Measurements from ENCODE around the gene TRANK1.

DNA sequence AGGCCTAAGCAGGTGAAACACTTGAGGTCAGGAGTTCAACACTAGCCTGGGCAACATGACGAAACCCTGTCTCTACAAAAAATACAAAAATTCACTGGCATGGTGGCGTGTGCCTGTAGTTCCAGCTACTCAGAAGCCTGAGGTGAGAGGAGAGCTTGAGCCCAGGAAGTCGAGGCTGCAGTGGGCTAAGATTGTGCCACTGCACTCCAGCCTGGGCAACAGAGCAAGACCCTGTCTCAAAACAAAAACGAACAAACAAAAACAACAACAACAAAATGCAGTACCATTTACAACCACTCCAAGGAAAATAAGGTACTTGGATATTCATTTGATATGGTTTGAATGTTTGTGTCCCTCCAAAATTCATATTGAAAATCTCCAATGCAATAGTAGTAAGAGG lies 15.6 kb upstream of the TRANK1 start:
- TF ChIP-seq CTCF (IDR thresholded peaks at IDR 0.05) (no peak), POLR2A (IDR thresholded peaks at IDR 0.05) (no peak)
